ENCODE data around the gene TMX2. TPM values are rescaled to one million over a fixed set of nuclear protein-coding genes. Genes with fewer than 3 reads are reported as not detected.

Gene TMX2
- total RNA-seq, 1 donor = 47.8 TPM

- H3K79me2 ChIP-seq (ENCODE audit: insufficient read depth, low read length) = peaks cover 95% of the 10 kb centered on the region
- TF ChIP-seq CTCF (IDR thresholded peaks at IDR 0.05; ENCODE audit: extremely low read depth, low read depth, low read length) = no peak
- peaks cover 55% of the 10 kb centered on the region for H4K20me1 ChIP-seq (ENCODE audit: insufficient read depth, low read length)
- H3K27me3 ChIP-seq (ENCODE audit: insufficient read depth, low read length) = no peaks in the 10 kb centered on the region
- DNase-seq (ENCODE audit: insufficient read length, low spot score, missing footprints) = peak; percentile 57
- no peak overlapping the region for H3K4me3 ChIP-seq (ENCODE audit: insufficient read depth, low read length)
- peak overlapping the region; percentile 36 for H3K27ac ChIP-seq (ENCODE audit: low read depth, low read length)
- H3K9me3 ChIP-seq (ENCODE audit: low read depth, low read length) = no peaks in the 10 kb centered on the region
- H3K4me2 ChIP-seq (ENCODE audit: insufficient read depth, low read length) = peak overlapping the region; percentile 15
- peaks cover under 1% of the 10 kb centered on the region for H3K36me3 ChIP-seq (ENCODE audit: insufficient read depth, low read length)
- peaks cover 42% of the 10 kb centered on the region for H3K4me1 ChIP-seq (ENCODE audit: insufficient read depth, low read length)
- H2AFZ ChIP-seq (ENCODE audit: low read length) = no peak overlapping the region
Measured at GRCh38 chr11:57772562-57772961, 60.2 kb downstream of the TMX2 start.

- H3K27ac ChIP-seq (ENCODE audit: low read depth, low read length) = peak overlapping the region; percentile 36
- no peaks in the 10 kb centered on the region for H3K9me3 ChIP-seq (ENCODE audit: low read depth, low read length)
- H2AFZ ChIP-seq (ENCODE audit: low read length) = no peak overlapping the region
- H4K20me1 ChIP-seq (ENCODE audit: insufficient read depth, low read length) = peaks cover 57% of the 10 kb centered on the region
- H3K36me3 ChIP-seq (ENCODE audit: insufficient read depth, low read length) = no peaks in the 10 kb centered on the region
- no peaks in the 10 kb centered on the region for H3K27me3 ChIP-seq (ENCODE audit: insufficient read depth, low read length)
- H3K4me2 ChIP-seq (ENCODE audit: insufficient read depth, low read length) = no peak overlapping the region
- no peak for TF ChIP-seq CTCF (IDR thresholded peaks at IDR 0.05; ENCODE audit: extremely low read depth, low read depth, low read length)
- no peak for DNase-seq (ENCODE audit: insufficient read length, low spot score, missing footprints)
- no peak overlapping the region for H3K4me3 ChIP-seq (ENCODE audit: insufficient read depth, low read length)
- H3K79me2 ChIP-seq (ENCODE audit: insufficient read depth, low read length) = peaks cover 95% of the 10 kb centered on the region
- H3K4me1 ChIP-seq (ENCODE audit: insufficient read depth, low read length) = peaks cover 47% of the 10 kb centered on the region
Measured at GRCh38 chr11:57773026-57773598, 60.7 kb downstream of the TMX2 start.

- H3K4me3 ChIP-seq (ENCODE audit: insufficient read depth, low read length) = peak overlapping the region; percentile 49
- DNase-seq (ENCODE audit: insufficient read length, low spot score, missing footprints) = no peak
- H3K4me2 ChIP-seq (ENCODE audit: insufficient read depth, low read length) = peak overlapping the region; percentile 73
- peaks cover 94% of the 10 kb centered on the region for H3K79me2 ChIP-seq (ENCODE audit: insufficient read depth, low read length)
- H3K4me1 ChIP-seq (ENCODE audit: insufficient read depth, low read length) = peaks cover 63% of the 10 kb centered on the region
- H3K27ac ChIP-seq (ENCODE audit: low read depth, low read length) = peak overlapping the region; percentile 96
- no peaks in the 10 kb centered on the region for H3K36me3 ChIP-seq (ENCODE audit: insufficient read depth, low read length)
- no peaks in the 10 kb centered on the region for H3K9me3 ChIP-seq (ENCODE audit: low read depth, low read length)
- no peak for TF ChIP-seq CTCF (IDR thresholded peaks at IDR 0.05; ENCODE audit: extremely low read depth, low read depth, low read length)
- peaks cover 68% of the 10 kb centered on the region for H4K20me1 ChIP-seq (ENCODE audit: insufficient read depth, low read length)
- no peaks in the 10 kb centered on the region for H3K27me3 ChIP-seq (ENCODE audit: insufficient read depth, low read length)
- H2AFZ ChIP-seq (ENCODE audit: low read length) = no peak overlapping the region
Measured at GRCh38 chr11:57775491-57775890, 63.1 kb downstream of the TMX2 start.

- H4K20me1 ChIP-seq (ENCODE audit: insufficient read depth, low read length) = peaks cover 64% of the 10 kb centered on the region
- H3K4me3 ChIP-seq (ENCODE audit: insufficient read depth, low read length) = peak overlapping the region; percentile 49
- no peak for TF ChIP-seq CTCF (IDR thresholded peaks at IDR 0.05; ENCODE audit: extremely low read depth, low read depth, low read length)
- H2AFZ ChIP-seq (ENCODE audit: low read length) = no peak overlapping the region
- peaks cover 63% of the 10 kb centered on the region for H3K4me1 ChIP-seq (ENCODE audit: insufficient read depth, low read length)
- no peaks in the 10 kb centered on the region for H3K27me3 ChIP-seq (ENCODE audit: insufficient read depth, low read length)
- no peak for DNase-seq (ENCODE audit: insufficient read length, low spot score, missing footprints)
- peak overlapping the region; percentile 96 for H3K27ac ChIP-seq (ENCODE audit: low read depth, low read length)
- H3K36me3 ChIP-seq (ENCODE audit: insufficient read depth, low read length) = no peaks in the 10 kb centered on the region
- peaks cover 94% of the 10 kb centered on the region for H3K79me2 ChIP-seq (ENCODE audit: insufficient read depth, low read length)
- H3K4me2 ChIP-seq (ENCODE audit: insufficient read depth, low read length) = peak overlapping the region; percentile 73
- H3K9me3 ChIP-seq (ENCODE audit: low read depth, low read length) = no peaks in the 10 kb centered on the region
Measured at GRCh38 chr11:57776031-57776521, 63.7 kb downstream of the TMX2 start.
